Upper lobe of left lung (tissue), 6 donors: ENCODE results near the gene HEXB. TPM values are rescaled to one million over a fixed set of nuclear protein-coding genes. Genes with fewer than 3 reads are reported as not detected.
A peak's percentile ranks its signal among the peaks of the same experiment; 100 is the strongest.

Source experiments
- ATAC-seq, 2 donors: fragments of 200-7000 bp; cut with Tn5 transposase; one replicate each; pipeline ENCODE4 v1.9.1; 2022; ENCODE audit warnings: mild to moderate bottlenecking in 2 of 2, moderate library complexity in 2 of 2; ENCODE audit not compliant: low FRiP score in 2 of 2
- DNase-seq, 2 donors: peaks; one replicate each; pipeline ENCODE4 v3.0.0-alpha.2; 2019 to 2020
- H3K27ac ChIP-seq, 4 donors: fragments of 200-600 bp; sonication (generic); one replicate each; pipeline ENCODE4 v1.5.1; 2016 to 2019
- H3K27me3 ChIP-seq, 4 donors: fragments of 200-600 bp; sonication (generic); one replicate each; pipeline ENCODE4 v1.5.1; 2017 to 2019
- H3K36me3 ChIP-seq, 4 donors: fragments of 200-600 bp; sonication (generic); one replicate each; pipeline ENCODE4 v1.5.1; 2016 to 2019
- H3K4me1 ChIP-seq, 4 donors: fragments of 200-600 bp; sonication (generic); one replicate each; pipeline ENCODE4 v1.5.1; 2018 to 2019
- H3K4me3 ChIP-seq, 4 donors: fragments of 200-600 bp; sonication (generic); one replicate each; pipeline ENCODE4 v1.5.1; 2017 to 2019; ENCODE audit warnings: mild to moderate bottlenecking in 2 of 4, moderate library complexity in 1 of 4
- H3K9me3 ChIP-seq, 4 donors: fragments of 200-600 bp; sonication (generic); one replicate each; pipeline ENCODE4 v1.5.1; 2018 to 2019
- CTCF ChIP-seq, 6 experiments: fragments of 450-650 bp in 4 of 6; fragments of 200-600 bp in 2 of 6; sonication (generic) in 2 of 6; IDR thresholded peaks; one replicate each; pipeline ENCODE4 v1.5.1; 2016 to 2019; ENCODE audit warnings: antibody characterized with exemption in 6 of 6
- EP300 ChIP-seq, 4 donors: sonication (generic); formaldehyde crosslinking; IDR thresholded peaks; one replicate each; pipeline ENCODE4 v1.5.1; 2017; ENCODE audit warnings: antibody characterized with exemption in 4 of 4, control low read depth in 2 of 4
- POLR2A ChIP-seq, 4 donors: fragments of 450-650 bp; IDR thresholded peaks; one replicate each; pipeline ENCODE4 v1.5.1; 2016 to 2017; ENCODE audit warnings: antibody characterized with exemption in 4 of 4, mild to moderate bottlenecking in 2 of 4
- POLR2AphosphoS5 ChIP-seq, 2 donors: sonication (generic); formaldehyde crosslinking; IDR thresholded peaks; one replicate each; pipeline ENCODE4 v1.5.1; 2017; ENCODE audit warnings: antibody characterized with exemption in 2 of 2
- WGBS, 2 donors: methylation state at CpG; one replicate each; pipeline ENCODE4 v1.1.5; 2017 to 2018; 5-methylcytosine and 5-hydroxymethylcytosine counted together
- small RNA-seq, 4 donors: library from RNA; depleted of rRNA; stranded (forward); fragments of <200 nt; gene quantifications; one replicate each; pipeline ENCODE3, GENCODE V24; 2016
- total RNA-seq, 6 donors: library from RNA; depleted of rRNA in 4 of 6; stranded (reverse); fragments of >200 nt in 4 of 6; gene quantifications; one replicate each; pipeline versions ENCODE4 v1.1.0 to v1.2.1, GENCODE V29; 2016 to 2021
- donor health status: DM: no; HTN: no; CAD: no; lungs with moderate emphysema.
- donor health status: DM: no; HTN: yes; CAD: no; lungs with severe emphysema.

The HEXB gene
- total RNA-seq, 6 donors from 2014 or later = 128 to 293 (median 184) TPM

- Histone ChIP-seq H3K27ac (peak overlapping the region; percentile 80 to 88 (median 85)), H3K4me3 (peak overlapping the region; percentile 73 to 99 (median 95)), H3K4me1 (peaks cover 21 to 27% (median 25%) of the 10 kb centered on the region in 4 donors), H3K27me3 (no peaks in the 10 kb centered on the region), H3K9me3 (no peaks in the 10 kb centered on the region), H3K36me3 (peaks cover 0 to 36% (median 22%) of the 10 kb centered on the region in 4 donors)
- ATAC-seq = peak; percentile 83 to 88
- WGBS, 2 donors = 0 to 1% methylated on average over 10 of the region's 10 CpGs
- no peak for DNase-seq
- TF ChIP-seq CTCF (IDR thresholded peaks at IDR 0.05) = peak; percentile 19 to 58 (median 37)
- no peak for TF ChIP-seq POLR2A (IDR thresholded peaks at IDR 0.05)
Measured at GRCh38 chr5:74766418-74766848, 81.4 kb downstream of the HEXB start.

DNA sequence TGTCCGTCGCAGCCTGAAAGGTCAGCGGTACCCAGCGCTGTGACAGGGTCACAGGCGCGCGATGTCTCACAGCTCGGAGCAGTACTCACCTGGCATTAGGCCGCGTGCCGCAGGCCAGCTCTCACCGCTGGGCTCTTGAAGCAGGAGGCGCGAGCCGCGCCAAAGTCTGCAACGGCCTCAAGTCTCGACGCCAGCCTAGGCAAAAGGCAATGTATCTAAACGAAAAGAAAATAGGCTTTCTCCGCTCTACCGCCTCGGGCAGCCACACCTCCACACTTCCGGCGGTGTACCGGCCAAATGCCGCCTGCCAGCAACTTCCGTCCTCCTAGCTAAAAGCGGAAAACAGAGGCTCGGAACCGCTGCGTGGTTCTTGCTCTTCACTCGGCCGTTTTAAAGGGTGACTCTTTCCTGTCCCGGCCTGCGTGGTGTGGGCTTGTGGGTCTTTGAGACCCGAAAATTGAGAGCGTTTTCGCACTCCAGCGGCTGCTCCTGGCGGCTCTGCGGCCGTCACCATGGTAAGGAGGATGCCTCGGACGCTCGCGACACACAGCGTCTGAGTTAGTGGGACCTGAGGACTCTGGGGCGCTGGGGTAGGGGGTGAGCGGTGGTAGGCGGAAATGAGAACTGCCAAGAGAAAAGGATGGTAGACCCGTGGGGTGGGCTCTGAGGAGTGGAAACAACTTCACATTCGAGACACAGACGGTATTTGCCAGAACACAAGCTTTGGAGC, 82.0 kb downstream of the HEXB start, which contains the start of the genes GFM2 and NSA2:
GFM2 (minus strand) TSS at position 269 of the 730 bp plus-strand sequence. CDS start 3,375 bp downstream, outside the sequence.
NSA2 (plus strand) TSS at position 401 of the 730 bp plus-strand sequence; CDS start at position 513, 112 bp downstream.
- peaks cover 0 to 36% (median 23%) of the 10 kb centered on the region in 4 donors for H3K36me3 ChIP-seq

GRCh38 chr5:74767579-74767913, 82.5 kb downstream of the HEXB start:
- H3K4me1 ChIP-seq = peaks cover 21 to 27% (median 25%) of the 10 kb centered on the region in 4 donors
- peaks cover 0 to 36% (median 27%) of the 10 kb centered on the region in 4 donors for H3K36me3 ChIP-seq
- WGBS, 2 donors = 1% methylated on average over 9 of the region's 9 CpGs
- H3K4me3 ChIP-seq = peak overlapping the region; percentile 73 to 99 (median 95)
- ATAC-seq (peak; percentile 32 to 33), DNase-seq (no peak)
- TF ChIP-seq POLR2A (IDR thresholded peaks at IDR 0.05) (no peak), POLR2AphosphoS5 (IDR thresholded peaks at IDR 0.05) (no peak), CTCF (IDR thresholded peaks at IDR 0.05) (no peak), EP300 (IDR thresholded peaks at IDR 0.05) (no peak)
- no peaks in the 10 kb centered on the region for H3K27me3 ChIP-seq
- peak overlapping the region; percentile 80 to 88 (median 85) for H3K27ac ChIP-seq
- no peaks in the 10 kb centered on the region for H3K9me3 ChIP-seq

More for the DNA sequence above, 82.0 kb downstream of the HEXB start, which contains the start of the genes GFM2 and NSA2:
- no peak for TF ChIP-seq CTCF (IDR thresholded peaks at IDR 0.05)
- TF ChIP-seq POLR2A (IDR thresholded peaks at IDR 0.05) = peak in 2 of 4 donors; percentile 28 to 57
- peak; percentile 77 to 82 for TF ChIP-seq POLR2AphosphoS5 (IDR thresholded peaks at IDR 0.05)
- peak in 1 of 4 donors; percentile 17 for TF ChIP-seq EP300 (IDR thresholded peaks at IDR 0.05)
- H3K4me3 ChIP-seq = peak within 1 kb of the TSS; percentile 73 to 99 (median 95)
- H3K4me1 ChIP-seq = peaks cover 21 to 27% (median 25%) of the 10 kb centered on the region in 4 donors
- ATAC-seq (peak; percentile 99 to 100), DNase-seq (peak; percentile 91 to 97)
- no peaks in the 10 kb centered on the region for H3K27me3 ChIP-seq
- WGBS, 2 donors = 0 to 1% methylated on average over 25 to 50 of the region's 54 CpGs
- H3K27ac ChIP-seq = peak within 1 kb of the TSS; percentile 80 to 88 (median 85)
- H3K9me3 ChIP-seq = no peaks in the 10 kb centered on the region

Small RNA genes within 50 kb of the gene (small RNA-seq; reads per million reads assigned to genes)
- gene RNU6-658P = 0 reads per million in 4 donors

Other genes starting within 250 kb of the HEXB start
- 10 to 100 TPM in 5 of 6 donors, 1 to 10 TPM in 1; 9.5 to 34.1 (median 18.0) TPM for gene ENC1, start 44.5 kb upstream of the HEXB start, total RNA-seq
- 10 to 100 TPM in 5 of 6 donors, 1 to 10 TPM in 1; 6.1 to 33.5 (median 16.0) TPM for gene GFM2, start 81.9 kb downstream of the HEXB start, total RNA-seq
- 10 to 100 TPM; 38.2 to 77.0 (median 49.2) TPM for gene NSA2, start 82.0 kb downstream of the HEXB start, total RNA-seq
- gene FAM169A, start 181.2 kb downstream of the HEXB start, total RNA-seq = 1 to 10 TPM in 4 of 6 donors, under 1 TPM in 2; 0.11 to 1.4 (median 1.1) TPM